Measurements from ENCODE around the gene RHEB.

RHEB gene

DNA sequence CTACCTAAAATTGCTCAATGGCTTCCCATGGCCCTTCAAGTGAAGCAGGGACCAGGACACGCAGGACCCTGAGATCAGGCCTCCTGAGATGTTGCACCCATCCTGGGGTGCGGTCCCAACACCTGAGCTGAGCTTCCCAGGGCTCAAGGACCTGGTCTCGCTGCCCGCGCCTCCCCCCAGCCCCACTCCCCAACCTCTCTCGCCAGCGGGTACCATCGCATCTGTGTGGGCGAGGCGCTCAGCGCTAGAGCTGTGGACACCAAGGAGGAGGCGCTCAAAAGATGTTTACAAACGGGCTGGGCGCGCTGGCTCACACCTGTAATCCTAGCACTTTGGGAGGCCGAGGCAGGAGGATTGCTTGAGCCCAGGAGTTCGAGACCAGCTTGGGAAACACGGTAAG, 72.4 kb downstream of the RHEB start:
- DNase-seq: no peak

DNA sequence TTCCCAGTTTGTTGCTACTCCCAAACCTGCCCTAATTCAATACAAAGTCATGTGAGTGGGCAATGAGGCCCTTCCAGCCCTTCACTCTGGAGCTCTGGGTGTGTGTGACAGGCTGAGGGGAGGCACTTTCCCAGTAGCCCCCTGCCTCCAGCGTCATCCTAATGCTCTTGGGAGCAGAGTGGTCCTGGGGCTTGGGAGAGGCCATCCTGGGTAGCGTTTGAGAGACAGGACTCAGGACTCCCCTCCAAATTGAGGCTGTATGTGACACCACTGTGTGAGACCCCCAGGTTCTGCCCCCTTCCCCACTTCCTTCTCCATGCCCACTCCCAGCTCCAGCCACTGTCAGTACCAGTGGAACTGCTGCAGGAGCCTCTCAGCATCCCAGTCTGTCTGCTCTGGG, 73.3 kb downstream of the RHEB start:
- DNase-seq: no peak

DNA sequence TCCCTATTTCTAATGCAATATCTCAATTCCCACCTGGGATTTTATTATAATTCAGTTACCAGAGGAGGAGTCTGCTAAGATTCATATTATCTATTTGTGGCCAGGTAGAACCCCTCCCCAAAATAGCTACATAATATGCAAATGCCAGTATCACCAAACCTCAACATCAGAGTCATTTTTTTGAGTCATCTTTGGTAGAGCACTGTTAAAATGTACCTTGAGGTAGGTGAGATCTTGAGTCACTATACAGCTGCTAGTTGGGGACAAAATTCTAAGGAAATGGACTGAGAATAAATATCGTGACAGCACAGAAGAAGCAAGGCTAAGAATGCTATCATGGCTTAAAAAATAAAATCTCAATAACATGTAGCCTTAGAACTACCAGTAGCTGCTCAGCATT, 75.1 kb downstream of the RHEB start:
- no peak for DNase-seq

DNA sequence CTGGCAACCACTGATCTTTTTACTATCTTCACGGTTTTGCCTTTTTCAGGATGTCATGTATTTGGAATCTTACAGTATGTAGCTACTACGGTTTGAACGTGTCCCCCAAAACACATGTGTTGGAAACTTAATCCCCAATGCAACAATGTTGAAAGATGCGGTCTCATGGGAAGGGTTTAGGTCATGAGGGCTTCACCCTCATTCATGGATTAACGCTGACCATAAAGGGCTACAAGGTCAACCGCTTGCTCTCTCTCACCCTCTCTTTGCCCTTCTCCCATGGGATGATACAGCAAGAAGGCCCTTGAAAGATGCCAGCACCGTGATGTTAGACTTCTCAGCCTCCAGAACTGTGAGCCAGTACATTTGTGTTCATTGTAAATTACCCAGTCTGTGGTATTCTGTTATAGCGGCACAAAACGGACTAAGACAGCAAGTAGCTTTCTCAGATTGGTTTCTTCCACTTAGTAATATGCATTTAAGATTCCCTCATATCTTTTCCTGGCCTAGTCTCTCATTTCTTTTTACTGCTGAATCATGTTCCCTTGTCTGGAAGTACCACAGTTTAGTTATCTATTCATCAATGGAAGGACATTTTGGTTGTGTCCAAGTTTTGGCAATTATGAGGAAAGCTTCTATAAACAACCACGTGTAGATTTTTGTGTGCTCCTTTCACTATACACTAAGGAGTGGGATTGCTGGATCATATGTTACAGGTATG, 76.8 kb downstream of the RHEB start:
- no peak for DNase-seq

DNA sequence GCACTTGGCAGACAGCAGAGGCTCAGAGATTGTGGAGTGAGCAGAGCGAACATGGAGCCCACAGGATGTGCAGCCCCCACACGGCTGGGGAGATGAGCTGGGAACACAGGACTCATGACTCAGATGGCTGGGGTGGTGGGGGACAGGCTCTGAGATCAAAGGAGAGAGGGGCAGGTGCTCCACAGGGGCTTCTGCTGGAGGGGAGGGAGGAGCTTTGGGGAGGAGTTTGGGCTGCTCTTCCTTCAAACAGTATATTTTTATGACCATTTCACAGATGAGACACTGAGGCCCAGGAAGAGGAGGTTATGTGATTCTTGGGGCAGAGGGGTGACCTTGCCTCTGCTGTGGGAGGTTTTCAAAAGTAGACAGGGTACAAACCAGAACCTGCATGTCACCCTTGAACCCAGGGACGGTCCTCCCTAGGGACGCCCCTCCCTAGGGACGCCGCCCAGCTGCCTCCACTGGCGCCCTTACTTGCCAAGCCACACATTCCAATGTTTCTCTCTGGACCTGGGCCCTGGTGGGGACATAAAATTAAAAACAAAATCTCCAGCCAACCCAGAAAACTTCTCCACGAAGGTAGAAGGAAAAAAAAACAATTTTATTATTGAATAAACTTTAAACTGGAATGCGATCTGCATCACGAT, 78.8 kb downstream of the RHEB start:
- DNase-seq: no peak

DNA sequence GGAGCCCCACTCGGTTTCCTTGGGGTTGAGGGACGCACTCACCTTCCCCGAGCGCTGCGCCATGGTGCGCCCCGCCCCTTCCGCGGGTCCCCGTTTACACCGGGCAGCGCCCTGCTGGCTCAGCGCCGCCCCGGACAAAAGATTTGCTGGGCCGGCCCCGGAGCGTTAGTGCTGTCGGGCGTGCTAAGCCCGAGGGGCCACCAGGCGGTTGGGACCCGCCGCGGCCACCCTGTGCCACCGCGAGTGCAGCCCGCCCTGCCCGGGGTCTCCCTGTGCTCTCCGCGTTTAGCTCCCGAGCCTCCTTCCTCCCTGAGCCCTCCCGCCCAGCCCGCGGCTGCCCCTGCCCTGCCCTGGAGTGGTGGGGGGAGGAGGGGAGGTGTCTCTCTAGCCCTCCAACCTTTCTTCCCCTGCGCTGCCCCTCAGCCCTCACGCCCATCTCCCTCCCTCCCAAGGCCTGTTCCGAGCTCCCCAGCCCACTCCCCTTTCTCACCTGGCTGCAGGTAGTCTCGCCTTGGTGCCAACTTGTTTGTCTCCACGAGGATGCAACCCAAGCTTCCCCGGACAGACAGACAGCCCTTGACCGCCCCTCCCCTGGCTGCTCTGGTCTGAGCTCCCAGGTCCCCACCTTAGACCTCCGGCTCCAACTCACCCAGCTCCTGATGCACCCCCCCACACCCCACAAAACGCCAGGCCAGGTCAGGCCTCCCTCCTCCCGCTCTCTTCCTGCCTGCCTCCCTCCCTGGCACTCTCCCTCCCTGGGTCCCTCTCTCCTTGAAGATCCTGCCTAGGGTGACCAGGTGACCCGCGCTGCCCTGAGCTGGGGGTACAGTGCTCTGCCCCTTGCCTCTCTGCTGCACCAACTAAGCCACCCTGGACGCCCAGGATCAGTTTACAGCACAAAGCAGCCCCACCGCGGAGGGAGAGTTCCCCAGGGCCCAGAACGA, 79.6 kb downstream of the RHEB start, which contains the start of gene CRYGN:
TSS of gene CRYGN (minus strand) at position 287 of the 944 bp plus-strand sequence. CDS start at position 63, 224 bp downstream.
- no peak for DNase-seq

DNA sequence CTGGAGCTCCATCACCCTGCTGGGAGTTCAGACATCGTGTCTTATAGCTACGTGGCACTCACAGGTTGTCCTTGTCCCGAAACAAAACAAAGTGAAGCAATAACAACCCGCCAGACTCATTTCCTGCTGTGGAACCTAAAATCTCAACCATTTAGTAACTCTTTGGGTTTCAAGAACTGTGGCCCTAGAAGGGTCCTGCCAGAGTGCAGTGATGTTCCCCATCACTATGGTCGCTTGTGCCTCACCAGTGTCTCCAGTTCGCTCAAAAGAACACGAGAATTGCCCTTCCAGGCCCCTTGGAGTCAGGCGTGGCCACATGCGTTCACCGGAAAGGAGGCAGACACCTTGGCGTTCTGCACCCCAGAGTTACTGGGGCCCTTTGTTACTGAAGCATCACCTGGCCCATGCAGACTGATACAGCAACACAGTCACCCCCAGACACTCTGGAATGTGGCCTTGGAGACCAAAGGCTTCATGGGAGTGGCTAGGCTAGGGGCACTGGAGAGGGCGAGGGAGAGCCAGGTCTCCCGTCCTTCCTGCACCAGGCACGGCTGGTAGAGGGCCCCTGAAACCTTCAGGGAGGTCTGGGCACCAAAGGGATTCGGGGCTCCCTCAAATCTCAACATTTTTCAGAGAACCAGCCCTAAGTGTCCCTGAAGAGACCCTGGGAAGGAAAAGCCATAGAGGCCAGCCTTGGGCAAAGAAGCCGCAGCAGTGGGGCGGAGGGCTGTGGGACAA, 80.7 kb downstream of the RHEB start:
- DNase-seq: no peak

DNA sequence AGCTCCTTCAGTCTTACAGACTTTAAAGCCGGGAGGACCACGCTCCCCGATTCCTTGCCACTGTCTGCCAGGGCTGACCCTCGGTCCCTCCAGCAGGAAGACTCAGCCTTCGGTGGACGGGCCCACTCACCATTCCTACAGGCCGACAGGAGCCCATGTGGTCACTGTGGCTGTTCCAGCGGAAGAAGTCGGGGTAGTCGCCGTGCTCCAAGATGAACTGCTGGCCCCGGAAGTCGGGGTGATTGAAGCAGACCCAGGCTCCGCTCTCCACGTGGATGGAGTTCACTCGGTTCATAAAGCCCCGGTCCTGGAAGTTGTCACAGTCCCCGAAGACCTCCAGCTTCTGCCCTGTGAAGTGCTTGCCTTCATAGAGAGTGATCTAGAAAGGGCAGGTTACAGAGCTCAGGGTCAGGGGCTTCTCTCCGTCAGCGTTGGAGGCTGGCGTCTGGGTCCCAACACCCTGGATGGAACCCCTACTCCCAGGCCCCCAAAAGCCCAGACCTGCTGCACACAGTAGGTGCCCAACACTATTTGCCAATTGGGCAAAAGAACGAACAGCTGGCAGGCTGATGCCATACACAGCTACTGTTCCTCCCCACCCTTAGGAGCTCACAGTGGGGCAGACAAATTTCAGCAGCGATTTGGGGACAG, 81.7 kb downstream of the RHEB start:
- DNase-seq: no peak

DNA sequence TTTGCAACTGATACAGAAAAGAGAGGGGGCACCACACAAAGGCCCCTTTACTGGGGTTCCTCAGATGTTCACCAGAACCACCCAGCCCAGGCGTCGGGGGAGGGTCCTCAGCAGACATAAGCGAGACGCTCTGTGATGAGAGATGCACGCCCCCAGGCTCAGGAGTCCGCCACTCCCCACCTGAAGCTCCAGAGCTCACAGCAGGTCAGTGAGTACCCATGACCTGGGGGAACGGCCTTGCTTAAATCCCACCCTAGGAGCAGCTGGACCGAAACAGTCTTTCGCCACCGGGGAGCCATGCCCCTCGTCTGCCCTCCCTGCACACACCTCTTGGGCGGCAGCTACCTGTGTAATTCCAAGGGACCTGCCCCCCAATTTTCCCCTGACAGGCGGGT, 82.5 kb downstream of the RHEB start:
- no peak for DNase-seq

DNA sequence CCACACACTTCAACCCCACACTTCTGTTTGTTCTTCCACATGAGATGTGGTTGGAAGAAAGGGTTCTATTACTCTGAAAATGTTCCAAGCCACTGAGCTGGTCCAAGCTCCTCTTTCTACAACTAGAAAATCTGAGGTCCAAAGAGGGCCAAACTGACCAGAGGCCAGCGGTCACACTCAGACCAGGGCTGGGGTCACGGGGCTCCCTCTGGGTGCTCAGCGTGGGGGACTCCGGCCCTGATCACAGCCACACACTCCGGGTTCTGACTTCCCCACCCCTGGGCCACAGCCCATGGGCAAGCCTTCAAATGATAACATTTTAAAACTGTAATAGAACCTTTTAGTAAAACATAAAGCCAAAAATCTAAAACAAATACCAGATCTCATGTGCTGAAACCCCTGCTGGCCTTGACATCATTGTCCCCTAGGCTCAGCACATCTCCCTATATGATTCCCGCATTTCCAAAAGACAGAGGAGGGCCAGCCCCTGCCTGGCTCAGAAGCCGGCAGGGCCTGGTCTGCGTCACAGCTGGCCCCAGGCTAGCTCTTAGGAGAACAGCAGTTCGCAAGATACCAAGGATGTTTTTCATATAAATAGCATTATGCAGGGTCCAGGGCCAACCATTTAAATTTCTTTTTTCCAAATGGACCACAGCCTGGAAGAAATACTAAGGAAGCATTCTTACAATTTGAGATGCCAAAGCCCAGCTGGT, 83.1 kb downstream of the RHEB start:
- no peak for DNase-seq

DNA sequence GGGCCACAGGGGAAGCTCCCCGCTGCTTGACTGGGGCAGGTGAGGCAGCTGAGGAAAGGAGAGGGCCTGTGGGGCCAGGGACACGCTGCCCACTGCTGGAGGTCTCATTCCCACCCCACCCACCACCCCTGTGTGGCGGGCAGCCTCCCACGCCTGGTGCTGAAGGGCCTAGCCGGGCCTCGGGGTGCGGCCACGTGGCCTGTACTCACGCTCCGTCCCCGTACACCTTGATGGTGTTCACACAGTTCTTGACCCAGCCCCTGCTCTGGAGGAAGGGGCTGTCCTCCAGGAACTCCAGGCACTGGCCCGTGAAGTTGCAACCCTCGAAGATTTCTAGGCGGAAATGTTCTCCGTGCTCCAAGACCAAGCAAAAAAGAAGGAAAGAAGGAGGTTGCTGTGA, 83.7 kb downstream of the RHEB start:
- DNase-seq: no peak

DNA sequence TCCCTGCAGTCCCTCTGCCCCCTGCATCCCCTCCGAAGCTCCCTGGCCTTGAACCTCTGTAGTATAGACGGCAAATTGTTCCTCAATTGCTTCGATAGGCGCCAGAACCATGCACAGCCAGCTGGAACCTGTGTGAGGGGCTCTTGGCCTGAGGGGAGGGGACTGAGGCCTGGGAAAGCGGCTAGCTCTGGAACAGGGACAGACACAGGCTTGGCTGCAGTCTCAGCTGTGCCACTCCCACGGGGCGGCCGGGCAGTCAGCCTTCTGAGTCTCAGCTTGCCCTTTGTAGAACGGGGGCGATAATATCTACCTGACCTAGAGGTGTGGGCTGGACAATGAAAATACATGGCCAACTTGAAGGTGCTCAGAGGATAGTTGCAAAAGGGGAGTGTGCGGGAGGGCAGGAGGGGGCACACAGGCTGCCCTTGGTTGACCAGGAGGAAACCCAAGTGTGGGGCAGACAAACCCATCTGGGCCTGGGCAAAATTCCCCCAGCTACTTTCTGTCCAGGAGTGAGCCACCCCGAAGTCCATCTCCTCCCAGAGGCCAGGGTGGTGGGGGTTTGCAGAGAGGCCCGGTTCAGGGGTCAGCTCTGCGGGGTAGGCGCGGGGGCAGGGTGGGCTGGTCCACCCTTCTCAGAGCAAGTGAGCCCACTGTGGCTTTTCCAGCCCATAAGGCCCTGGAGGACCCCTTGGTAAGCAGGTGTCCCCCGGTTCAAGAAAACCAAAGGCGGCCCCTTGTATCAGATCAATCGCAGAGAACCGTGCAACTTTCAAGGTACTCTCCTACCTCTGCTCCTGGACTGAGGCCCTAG, 84.4 kb downstream of the RHEB start:
- no peak for DNase-seq

DNA sequence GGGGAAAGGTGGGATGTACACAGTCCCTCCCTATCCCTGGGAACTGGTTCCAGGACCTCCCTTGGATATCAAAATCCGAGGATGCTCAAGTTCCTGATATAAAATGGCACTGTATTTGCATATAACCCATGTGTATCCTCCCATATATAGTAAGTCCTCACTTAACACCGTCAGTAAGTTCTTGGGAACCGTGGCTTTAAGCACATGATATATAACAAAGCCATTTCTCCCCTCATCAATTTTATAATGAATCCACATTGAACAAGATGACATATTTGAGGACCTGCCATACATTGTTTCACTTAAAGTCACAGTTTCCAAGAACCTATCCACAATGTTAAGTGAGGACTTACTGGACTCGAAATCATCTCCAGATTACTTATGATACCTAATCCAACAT, 85.1 kb downstream of the RHEB start:
- DNase-seq: no peak

DNA sequence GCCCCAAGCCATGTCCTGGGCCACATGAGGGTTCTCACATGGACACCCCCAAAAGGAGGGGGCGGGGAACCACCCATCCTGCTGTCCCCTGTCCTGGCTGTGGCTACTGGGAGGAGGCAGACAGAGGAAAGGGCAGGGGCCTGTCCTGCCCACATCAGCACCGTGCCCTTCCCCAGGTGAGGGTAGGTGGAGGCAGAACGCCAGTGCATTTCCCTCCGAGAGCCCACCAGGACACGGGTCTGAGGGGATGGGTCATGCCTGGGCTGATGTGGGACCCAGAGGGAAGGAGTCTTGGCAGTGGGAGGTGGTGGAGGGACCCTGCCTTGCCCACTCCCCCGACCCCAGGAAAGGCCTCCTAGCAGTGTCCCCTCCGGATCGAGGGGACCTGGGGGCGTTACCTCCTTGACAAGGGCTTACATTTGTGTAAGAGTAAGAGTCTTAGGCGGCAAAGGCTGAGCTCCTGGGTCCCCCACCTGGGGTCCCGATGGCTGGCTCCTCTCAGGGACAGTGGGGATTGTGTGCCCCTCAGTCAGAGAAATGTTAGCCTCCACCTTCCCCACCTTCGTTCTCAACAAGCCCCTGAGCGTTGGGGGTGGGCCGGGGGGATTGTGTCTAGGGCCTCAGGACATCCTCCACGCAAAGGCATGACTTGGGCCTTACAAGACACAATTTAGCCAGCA, 85.8 kb downstream of the RHEB start:
- DNase-seq: no peak

DNA sequence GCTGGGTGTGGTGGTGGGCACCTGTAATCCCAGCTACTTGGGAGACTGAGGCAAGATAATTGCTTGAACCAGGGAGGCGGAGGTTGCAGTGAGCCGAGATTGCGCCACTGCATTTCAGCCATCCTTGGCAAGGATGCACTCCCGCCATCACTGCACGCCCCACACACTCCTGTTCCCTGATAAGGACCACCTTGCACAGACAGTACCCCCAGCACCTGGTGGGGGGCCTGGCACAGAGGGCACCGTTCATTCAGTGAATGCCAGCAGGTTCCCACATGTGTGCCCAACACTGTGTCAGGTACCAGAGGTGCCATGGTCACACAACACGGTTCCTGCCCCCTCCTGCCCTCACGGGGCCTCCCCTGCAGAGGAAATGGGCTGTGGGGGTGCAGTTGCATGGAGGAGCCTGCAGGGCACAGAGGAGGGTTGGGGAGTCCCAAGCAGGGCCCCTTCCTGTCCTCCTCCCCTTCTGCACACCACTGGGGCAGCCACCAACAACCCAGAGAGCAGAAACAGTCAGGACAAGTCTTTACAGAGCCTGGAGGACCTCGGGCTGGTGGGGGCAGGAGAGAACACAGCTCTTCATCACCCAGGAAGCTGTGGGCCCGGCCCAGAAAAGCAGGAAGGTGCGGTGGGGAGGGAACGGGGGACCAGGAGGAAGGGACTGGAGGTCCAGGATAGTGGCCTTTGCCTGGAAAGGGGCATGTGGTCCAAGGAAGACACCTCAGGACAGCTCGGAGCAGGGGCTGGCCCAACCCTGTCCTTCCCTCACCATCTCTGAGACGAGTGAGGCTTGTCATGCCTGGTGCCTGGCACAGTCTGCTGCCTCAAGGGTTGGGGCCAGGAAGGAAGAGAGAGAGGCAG, 86.8 kb downstream of the RHEB start:
- no peak for DNase-seq

DNA sequence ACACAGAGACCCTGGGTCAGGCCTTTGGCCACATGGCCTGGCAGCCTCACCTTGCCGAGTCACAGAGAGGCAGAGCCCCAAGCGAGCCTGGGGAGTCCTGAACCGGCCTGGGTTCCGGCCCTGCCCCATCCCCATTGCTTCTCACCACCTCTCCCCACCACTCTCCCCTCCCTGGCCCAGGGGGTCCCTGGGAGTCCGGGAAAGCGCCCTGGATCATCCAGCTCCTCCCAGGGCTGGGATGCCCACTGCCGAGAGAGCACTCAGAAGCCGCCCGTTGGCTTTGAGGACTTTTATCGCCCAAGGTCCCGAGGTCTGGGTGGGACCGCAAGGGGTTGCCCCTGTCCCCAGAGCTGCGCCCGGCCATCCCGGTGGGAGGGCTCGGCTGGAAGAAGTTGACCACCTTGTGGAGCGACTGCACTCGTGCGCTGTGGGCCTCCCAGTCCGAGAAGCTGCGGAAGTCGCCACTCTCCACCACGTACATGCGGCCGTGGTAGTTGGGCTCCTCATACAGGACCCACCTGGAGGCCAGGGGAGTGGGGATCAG, 87.9 kb downstream of the RHEB start:
- no peak for DNase-seq

DNA sequence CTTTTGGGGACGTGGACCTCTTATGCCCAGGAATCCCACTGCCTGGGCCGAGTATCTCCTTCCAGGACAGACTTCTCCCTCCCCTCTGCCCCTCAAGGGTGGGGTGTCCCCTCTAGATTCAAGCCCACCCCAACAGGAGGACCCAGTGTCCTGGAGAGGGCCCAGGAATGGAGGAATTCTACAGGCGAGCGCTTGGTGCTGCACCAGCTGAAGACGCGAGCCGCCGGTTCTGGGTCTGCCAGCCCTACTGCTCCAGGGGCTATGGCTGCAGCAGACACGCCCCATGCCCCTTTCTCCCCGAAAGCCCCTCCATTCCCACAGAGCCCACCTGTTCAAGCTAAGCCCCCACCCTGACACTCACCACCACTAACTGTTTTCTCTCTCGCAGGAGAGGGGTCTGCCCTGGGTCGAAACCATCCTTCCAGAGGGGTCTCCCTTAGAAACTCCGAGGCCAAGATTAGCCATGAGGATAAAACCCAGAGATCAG, 88.4 kb downstream of the RHEB start:
- DNase-seq: no peak

DNA sequence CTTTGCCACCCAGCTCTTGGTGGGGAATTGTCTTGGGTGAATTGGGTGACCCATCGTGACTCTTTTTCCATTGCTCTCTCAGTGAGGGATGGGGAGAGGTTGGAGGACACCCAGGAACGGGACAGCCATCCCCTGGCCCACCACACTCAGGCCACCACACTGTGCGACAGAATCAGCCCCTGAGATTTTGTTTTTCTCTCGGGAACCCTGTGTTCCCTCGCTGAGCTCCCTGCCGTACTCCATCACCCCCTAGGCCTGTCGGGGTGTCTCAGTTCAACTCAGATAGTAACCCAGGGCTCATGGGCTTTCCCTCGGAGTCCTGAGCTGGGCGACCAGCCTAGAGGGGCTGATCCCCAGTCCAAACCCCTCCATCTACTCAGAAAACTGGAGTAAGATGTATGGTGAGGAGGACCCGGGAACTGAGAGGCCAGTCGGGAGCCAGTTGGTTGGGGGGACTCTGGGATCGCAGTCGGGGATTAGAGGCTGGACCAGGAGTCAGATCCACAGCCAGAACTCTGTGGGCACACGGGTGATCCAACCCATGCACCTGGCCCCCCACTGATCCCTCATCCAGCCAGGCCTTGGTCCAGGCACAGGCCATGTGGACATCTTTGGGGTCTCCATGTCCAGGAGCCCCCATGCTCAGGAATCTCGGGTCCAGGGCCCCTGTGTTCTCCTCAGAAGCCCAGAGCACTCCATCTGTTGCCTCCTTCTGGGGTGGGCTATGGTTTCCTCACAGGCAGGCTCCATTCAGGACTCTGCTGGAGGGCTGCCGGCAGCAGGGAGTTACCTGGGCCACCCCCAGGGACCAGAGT, 89.1 kb downstream of the RHEB start:
- DNase-seq: no peak
